Epithelial cell of proximal tubule (primary cell): ENCODE results near the gene HLA-DQB1. TPM values are rescaled to one million over a fixed set of nuclear protein-coding genes. Genes with fewer than 3 reads are reported as not detected.

Experiments used
- DNase-seq: peaks from one replicate; pipeline ENCODE4 v3.0.0-alpha.2; 2011; ENCODE audit warnings: low read depth
- H3K4me3 ChIP-seq: 2 replicates; pipeline ENCODE4 v1.5.1; 2011; ENCODE audit warnings: low read depth, mild to moderate bottlenecking, low read length
- total RNA-seq: library from RNA; depleted of rRNA; stranded (reverse); fragments of >200 nt; gene quantifications from 2 replicates; pipeline ENCODE4 v1.2.3, GENCODE V29; 2015
- TF ChIP-seq, protein P1 (sequence below): conservative IDR thresholded peaks from 2 replicates; pipeline ENCODE4 v1.5.1; 2012; ENCODE audit warnings: low read depth, mild to moderate bottlenecking, low read length

HLA-DQB1 gene
- total RNA-seq, 1 donor from 2014 or later: 0.58 TPM

DNA sequence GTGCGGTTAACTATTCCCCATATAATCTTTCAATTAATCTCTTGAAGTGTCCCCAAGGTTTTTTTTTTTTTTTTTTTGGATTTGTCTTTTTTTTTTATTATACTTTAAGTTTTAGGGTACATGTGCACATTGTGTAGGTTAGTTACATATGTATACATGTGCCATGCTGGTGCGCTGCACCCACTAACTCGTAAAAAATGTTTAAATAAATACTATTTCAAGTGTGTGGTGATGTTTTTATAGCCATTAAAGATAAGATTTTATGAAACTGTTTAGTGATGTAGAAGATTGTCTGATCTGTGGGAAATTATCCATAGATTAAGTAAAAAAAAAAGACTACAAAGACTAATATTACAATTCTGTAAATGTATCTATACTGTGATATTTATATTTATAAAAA, 41.9 kb downstream of the HLA-DQB1 start:
- TF ChIP-seq, protein P1, sequence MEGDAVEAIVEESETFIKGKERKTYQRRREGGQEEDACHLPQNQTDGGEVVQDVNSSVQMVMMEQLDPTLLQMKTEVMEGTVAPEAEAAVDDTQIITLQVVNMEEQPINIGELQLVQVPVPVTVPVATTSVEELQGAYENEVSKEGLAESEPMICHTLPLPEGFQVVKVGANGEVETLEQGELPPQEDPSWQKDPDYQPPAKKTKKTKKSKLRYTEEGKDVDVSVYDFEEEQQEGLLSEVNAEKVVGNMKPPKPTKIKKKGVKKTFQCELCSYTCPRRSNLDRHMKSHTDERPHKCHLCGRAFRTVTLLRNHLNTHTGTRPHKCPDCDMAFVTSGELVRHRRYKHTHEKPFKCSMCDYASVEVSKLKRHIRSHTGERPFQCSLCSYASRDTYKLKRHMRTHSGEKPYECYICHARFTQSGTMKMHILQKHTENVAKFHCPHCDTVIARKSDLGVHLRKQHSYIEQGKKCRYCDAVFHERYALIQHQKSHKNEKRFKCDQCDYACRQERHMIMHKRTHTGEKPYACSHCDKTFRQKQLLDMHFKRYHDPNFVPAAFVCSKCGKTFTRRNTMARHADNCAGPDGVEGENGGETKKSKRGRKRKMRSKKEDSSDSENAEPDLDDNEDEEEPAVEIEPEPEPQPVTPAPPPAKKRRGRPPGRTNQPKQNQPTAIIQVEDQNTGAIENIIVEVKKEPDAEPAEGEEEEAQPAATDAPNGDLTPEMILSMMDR: no peak
- no peak for DNase-seq
- H3K4me3 ChIP-seq: no peak overlapping the region

DNA sequence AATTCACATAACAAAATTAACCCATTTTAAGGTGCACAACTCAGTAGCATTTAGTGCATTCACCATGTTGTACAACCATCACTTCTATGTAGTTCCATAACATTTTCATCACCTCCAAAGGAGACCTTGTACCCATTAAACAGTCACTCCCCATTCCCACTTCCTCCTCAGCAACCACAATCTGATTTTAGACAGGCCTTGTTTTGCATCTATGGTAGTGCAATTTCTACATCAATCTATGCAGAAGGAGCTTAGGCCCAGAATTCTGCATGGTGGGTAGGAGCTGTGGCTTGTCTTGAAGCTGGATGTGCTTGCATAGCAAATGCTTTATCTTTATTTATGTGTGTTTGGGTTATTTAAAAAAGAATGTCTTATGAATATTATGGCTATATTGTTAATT, 42.8 kb downstream of the HLA-DQB1 start:
- DNase-seq: no peak
- TF ChIP-seq, protein P1: no peak
- H3K4me3 ChIP-seq: no peak overlapping the region

DNA sequence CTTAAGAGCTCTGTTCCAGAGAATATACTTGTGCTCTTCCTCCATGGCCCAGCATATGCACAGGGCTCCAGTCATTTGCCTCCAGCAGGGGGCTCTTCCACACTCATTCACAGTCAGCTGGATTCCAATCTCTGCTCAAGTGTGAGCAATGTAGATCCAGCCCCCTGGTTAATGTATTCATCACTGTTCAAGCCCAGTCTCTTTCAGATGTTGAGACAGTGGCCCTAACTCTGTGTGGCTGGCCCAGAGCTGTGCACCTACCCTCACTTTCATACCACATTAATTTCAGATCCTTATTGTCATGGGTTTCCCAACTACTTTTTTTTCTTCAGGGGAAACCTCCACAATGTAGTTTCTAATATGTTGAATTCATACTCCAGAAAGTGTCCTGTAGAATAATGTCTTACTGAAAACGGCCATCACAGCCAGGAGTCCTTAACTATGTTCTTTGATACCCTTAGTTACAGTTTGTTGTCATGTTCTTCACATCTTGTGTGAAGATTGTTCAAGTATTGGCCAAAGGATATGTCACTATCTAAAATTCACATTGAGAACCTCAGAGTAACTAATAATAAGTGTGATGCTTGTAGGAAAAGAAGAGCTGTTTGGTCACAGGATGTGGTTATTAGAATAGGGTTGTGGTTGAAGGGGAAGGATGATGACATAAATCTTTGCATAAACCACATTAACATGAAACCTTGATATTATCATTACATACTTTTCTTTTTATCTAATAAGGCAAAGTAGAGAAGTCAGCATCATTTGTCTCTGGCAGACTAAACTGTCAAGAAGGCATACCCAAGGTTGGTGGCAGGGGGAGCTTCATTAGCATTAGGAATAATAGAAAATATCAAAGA, 43.7 kb downstream of the HLA-DQB1 start:
- TF ChIP-seq, protein P1: peak; percentile 66
- no peak for DNase-seq
- no peak overlapping the region for H3K4me3 ChIP-seq

DNA sequence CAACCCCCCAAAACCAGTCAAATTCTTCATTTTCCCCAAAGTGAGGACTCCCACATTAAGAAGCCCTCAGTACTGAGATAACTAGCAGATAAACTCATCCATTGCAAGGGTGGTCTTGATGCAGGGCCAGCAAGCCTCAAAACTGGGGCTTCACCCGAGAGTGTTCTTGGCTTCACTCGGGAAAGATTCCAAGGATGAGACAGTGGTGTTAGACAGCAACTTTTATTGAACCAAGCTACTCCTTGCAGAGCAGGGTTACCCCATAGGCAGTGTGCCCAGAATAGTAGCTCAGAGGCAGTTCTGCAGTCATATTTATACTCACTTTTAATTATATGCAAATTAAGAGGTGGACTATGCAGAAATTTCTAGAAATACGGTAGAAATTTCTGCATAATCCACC, 45.1 kb downstream of the HLA-DQB1 start:
- DNase-seq: no peak
- TF ChIP-seq, protein P1: no peak
- H3K4me3 ChIP-seq: no peak overlapping the region

DNA sequence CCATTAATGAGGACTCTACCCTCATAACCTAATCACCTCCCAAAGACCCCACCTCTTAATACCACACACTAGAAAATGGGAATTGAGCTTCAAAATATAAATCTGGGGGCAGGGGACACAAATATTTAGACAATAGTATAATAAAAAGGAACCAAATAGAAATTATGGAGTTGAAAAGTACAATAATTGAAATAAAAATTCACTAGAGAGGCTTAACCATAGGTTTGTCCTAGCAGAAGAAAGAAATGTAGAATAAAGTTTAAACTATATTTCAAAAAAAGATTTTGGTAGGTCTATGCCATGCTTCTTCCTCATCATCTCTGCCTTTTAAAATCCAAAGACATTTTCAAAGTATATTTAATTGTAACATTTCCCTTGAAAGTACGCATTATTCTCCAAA, 48.7 kb downstream of the HLA-DQB1 start:
- TF ChIP-seq, protein P1: no peak
- no peak for DNase-seq
- H3K4me3 ChIP-seq: no peak overlapping the region

DNA sequence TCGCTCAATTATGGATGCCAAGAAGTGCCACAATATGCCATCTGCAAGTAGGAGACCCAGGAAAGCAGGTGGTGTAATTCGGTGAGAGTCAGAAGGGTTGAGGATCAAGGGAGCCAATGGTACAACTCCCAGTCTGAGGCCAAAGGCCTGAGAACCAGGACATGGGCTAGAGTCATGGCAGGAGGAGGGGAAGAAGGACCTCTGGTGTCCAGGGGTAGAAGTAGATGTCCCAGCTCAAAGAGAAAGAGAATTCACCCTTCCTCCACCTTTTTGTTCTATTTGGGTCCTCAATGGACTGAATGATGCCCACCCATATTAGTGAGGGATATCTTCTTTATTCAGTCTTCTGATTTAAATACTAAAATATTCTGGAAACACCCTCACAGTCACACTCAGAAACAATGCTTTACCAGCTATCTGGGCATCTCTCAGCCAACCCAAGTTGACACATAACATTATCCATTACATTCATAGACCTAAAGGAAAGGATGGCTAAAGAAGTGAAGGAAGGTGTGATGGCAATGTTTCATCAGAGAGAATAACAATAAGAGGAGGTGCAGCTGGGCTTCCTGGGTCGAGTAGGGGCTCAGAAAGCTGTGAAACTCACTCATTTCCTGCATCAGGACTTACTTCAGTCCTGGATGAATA, 50.4 kb downstream of the HLA-DQB1 start:
- TF ChIP-seq, protein P1: no peak
- no peak overlapping the region for H3K4me3 ChIP-seq
- DNase-seq: no peak
